KG1 (cell line): ENCODE results near the gene MATN4.

Experiments used
- DNase-seq: peaks from one replicate; lab custom pipeline; 2025; lab: John Stamatoyannopoulos, UW

The MATN4 gene

GRCh38 chr20:45340951-45341350 lies 32.9 kb upstream of the MATN4 start:
- no peak for DNase-seq

GRCh38 chr20:45340236-45340847 lies 32.2 kb upstream of the MATN4 start:
- no peak for DNase-seq

- no peak for DNase-seq
Measured at GRCh38 chr20:45339799-45340198, 31.7 kb upstream of the MATN4 start.

GRCh38 chr20:45339084-45339483 lies 31.0 kb upstream of the MATN4 start:
- no peak for DNase-seq

GRCh38 chr20:45338121-45339030 lies 30.3 kb upstream of the MATN4 start:
- DNase-seq: no peak

GRCh38 chr20:45337367-45338120 lies 29.4 kb upstream of the MATN4 start:
- DNase-seq: no peak

GRCh38 chr20:45336530-45337366 lies 28.6 kb upstream of the MATN4 start:
- DNase-seq: no peak

- no peak for DNase-seq
Measured at GRCh38 chr20:45330476-45330875, 22.4 kb upstream of the MATN4 start.

- no peak for DNase-seq
Measured at GRCh38 chr20:45329497-45330319, 21.6 kb upstream of the MATN4 start.

GRCh38 chr20:45328451-45328850 lies 20.4 kb upstream of the MATN4 start:
- DNase-seq: no peak

GRCh38 chr20:45325371-45325770 lies 17.3 kb upstream of the MATN4 start:
- DNase-seq: no peak

- no peak for DNase-seq
Measured at GRCh38 chr20:45323731-45324130, 15.6 kb upstream of the MATN4 start.

GRCh38 chr20:45322952-45323383 lies 14.9 kb upstream of the MATN4 start:
- DNase-seq: no peak

- peak; percentile 35 for DNase-seq
Measured at GRCh38 chr20:45320948-45321595, 13.0 kb upstream of the MATN4 start.

- no peak for DNase-seq
Measured at GRCh38 chr20:45318948-45319347, 10.8 kb upstream of the MATN4 start.

GRCh38 chr20:45318386-45318939 lies 10.4 kb upstream of the MATN4 start:
- DNase-seq: no peak

- DNase-seq: no peak
Measured at GRCh38 chr20:45317826-45318225, 9.7 kb upstream of the MATN4 start.

GRCh38 chr20:45316150-45317080 lies 8.3 kb upstream of the MATN4 start:
- no peak for DNase-seq

- DNase-seq: no peak
Measured at GRCh38 chr20:45315672-45316071, 7.6 kb upstream of the MATN4 start.
